Upper lobe of left lung (tissue), 4 donors: ENCODE results near the gene PEX14.

Source experiments
- CTCF ChIP-seq, 6 experiments: fragments of 450-650 bp in 4 of 6; fragments of 200-600 bp in 2 of 6; sonication (generic) in 2 of 6; IDR thresholded peaks; one replicate each; pipeline ENCODE4 v1.5.1; 2016 to 2019; ENCODE audit warnings: antibody characterized with exemption in 6 of 6
- POLR2A ChIP-seq, 4 donors: fragments of 450-650 bp; IDR thresholded peaks; one replicate each; pipeline ENCODE4 v1.5.1; 2016 to 2017; ENCODE audit warnings: antibody characterized with exemption in 4 of 4, mild to moderate bottlenecking in 2 of 4
- POLR2AphosphoS5 ChIP-seq, 2 donors: sonication (generic); formaldehyde crosslinking; IDR thresholded peaks; one replicate each; pipeline ENCODE4 v1.5.1; 2017; ENCODE audit warnings: antibody characterized with exemption in 2 of 2

DNA sequence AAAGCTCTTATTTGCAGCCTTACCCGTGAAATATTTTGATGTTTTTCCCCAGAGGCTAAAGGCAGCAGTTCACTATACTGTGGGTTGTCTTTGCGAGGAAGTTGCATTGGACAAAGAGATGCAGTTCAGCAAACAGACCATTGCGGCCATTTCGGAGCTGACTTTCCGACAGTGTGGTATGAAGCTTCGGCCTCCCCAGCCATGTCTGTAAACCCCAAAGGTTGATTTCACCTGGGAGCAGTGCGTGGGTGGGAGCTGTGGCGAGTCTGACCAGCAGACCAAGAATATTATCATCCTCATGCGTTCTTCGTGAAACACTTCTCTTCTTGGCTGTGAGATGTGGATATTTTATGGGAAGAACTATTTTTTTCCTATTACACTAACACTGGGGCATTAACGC, 41.0 kb upstream of the PEX14 start:
- TF ChIP-seq POLR2AphosphoS5 (IDR thresholded peaks at IDR 0.05) (no peak), CTCF (IDR thresholded peaks at IDR 0.05) (no peak), POLR2A (IDR thresholded peaks at IDR 0.05) (no peak)
